Stomach (tissue), 9 donors: ENCODE results near the gene TOP2A. TPM values are rescaled to one million over a fixed set of nuclear protein-coding genes. Genes with fewer than 3 reads are reported as not detected.
"Not testable (repeated sequence)": the region's sequence is repeated elsewhere in the genome, so short reads cannot be mapped to it uniquely, and the experiment has no call there.

Source experiments
- DNase-seq, 2 donors: peaks; one replicate each; pipeline versions ENCODE4 v3.0.0 to v3.0.0-alpha.2; 2013 to 2019
- H3K27ac ChIP-seq, 5 donors: fragments of 200-600 bp in 4 of 5; sonication (generic) in 4 of 5; one replicate each; pipeline ENCODE4 v1.5.1; 2013 to 2019; ENCODE audit warnings: mild to moderate bottlenecking in 1 of 5, moderate library complexity in 1 of 5
- H3K27me3 ChIP-seq, 3 donors: fragments of 200-600 bp; sonication (generic); one replicate each; pipeline ENCODE4 v1.5.1; 2017 to 2019; ENCODE audit warnings: mixed run types in 1 of 3
- H3K36me3 ChIP-seq, 4 donors: fragments of 200-600 bp; sonication (generic); 1 replicate in 3 of 4; 2 replicates in 1 of 4; pipeline ENCODE4 v1.5.1; 2016 to 2019
- H3K4me1 ChIP-seq, 4 donors: fragments of 200-600 bp; sonication (generic); one replicate each; pipeline ENCODE4 v1.5.1; 2016 to 2019
- H3K4me3 ChIP-seq, 4 donors: fragments of 200-600 bp; sonication (generic) in 3 of 4; one replicate each; pipeline ENCODE4 v1.5.1; 2016 to 2019; ENCODE audit warnings: mild to moderate bottlenecking in 1 of 4
- H3K9me3 ChIP-seq, 4 donors: fragments of 200-600 bp; sonication (generic); one replicate each; pipeline ENCODE4 v1.5.1; 2016 to 2019
- CTCF ChIP-seq, 7 experiments: fragments of 450-650 bp in 4 of 7; fragments of 200-600 bp in 3 of 7; sonication (generic) in 3 of 7; IDR thresholded peaks; one replicate each; pipeline ENCODE4 v1.5.1; 2016 to 2019; ENCODE audit warnings: antibody characterized with exemption in 7 of 7, control low read depth in 2 of 7, mild to moderate bottlenecking in 1 of 7
- EP300 ChIP-seq: sonication (generic); formaldehyde crosslinking; IDR thresholded peaks from one replicate; pipeline ENCODE4 v1.6.1; 2017; ENCODE audit warnings: antibody characterized with exemption
- POLR2A ChIP-seq, 4 donors: fragments of 450-650 bp; IDR thresholded peaks; one replicate each; pipeline ENCODE4 v1.6.1; 2016; ENCODE audit warnings: antibody characterized with exemption in 4 of 4, control low read depth in 2 of 4, mild to moderate bottlenecking in 1 of 4, moderate library complexity in 1 of 4
- POLR2AphosphoS5 ChIP-seq, 3 donors: sonication (generic); formaldehyde crosslinking; IDR thresholded peaks; one replicate each; pipeline ENCODE4 v1.6.1; 2016; ENCODE audit warnings: antibody characterized with exemption in 3 of 3
- WGBS, 5 donors: extraction: QIAGEN DNeasy Blood & Tissue Kit in 3 of 5; methylation state at CpG; one replicate each; pipeline versions ENCODE4 v1.1.5 to v1.1.7; 2013 to 2018; 5-methylcytosine and 5-hydroxymethylcytosine counted together
- intact Hi-C: fragments of 100-400 bp; cut with DNase I; formaldehyde crosslinking; loops from one replicate; pipeline ENCODE4 v1.15.1; 2023; ENCODE audit warnings: low total_unique reads
- polyA plus RNA-seq, 3 donors: library from polyadenylated mRNA; stranded (reverse); fragments of 200-250 nt; gene quantifications; one replicate each; pipeline ENCODE4 v1.2.3, GENCODE V29; 2013
- total RNA-seq, 5 donors: library from RNA; depleted of rRNA; stranded (reverse); fragments of >200 nt; gene quantifications; one replicate each; pipeline versions ENCODE4 v1.1.0 to v1.2.3, GENCODE V29; 2014 to 2016
- donor health status: healthy with polysubstance abuse.
- donor health status: Bipolar disorder and iron deficiency.
- donor health status: healthy.

Gene TOP2A
- total and polyA plus RNA-seq, 8 donors = 1.2 to 129 (median 13.2) TPM

GRCh38 chr17:40373999-40374398 is 43.7 kb downstream of the TOP2A start:
- intact Hi-C loops = no loop called here
- no peak for TF ChIP-seq POLR2AphosphoS5 (IDR thresholded peaks at IDR 0.05)
- no peak for TF ChIP-seq EP300
- no peak for TF ChIP-seq CTCF (IDR thresholded peaks at IDR 0.05)
- TF ChIP-seq POLR2A (IDR thresholded peaks at IDR 0.05) = no peak
- DNase-seq = no peak
- Histone ChIP-seq H3K36me3 (no peaks in the 10 kb centered on the region), H3K27ac (no peak overlapping the region), H3K27me3 (peaks cover 0 to 5% (median 0%) of the 10 kb centered on the region in 3 donors), H3K4me1 (no peaks in the 10 kb centered on the region), H3K4me3 (no peak overlapping the region), H3K9me3 (peaks cover 0 to 5% (median 0%) of the 10 kb centered on the region in 4 donors)
- 58 to 80% (median 68%) methylated on average over 5 to 8 of the region's 8 CpGs for WGBS, 5 donors

- no peak for DNase-seq
- Histone ChIP-seq H3K36me3 (no peaks in the 10 kb centered on the region), H3K27me3 (peaks cover 0 to 5% (median 0%) of the 10 kb centered on the region in 3 donors), H3K4me1 (no peaks in the 10 kb centered on the region), H3K4me3 (no peak overlapping the region), H3K9me3 (peaks cover 0 to 5% (median 0%) of the 10 kb centered on the region in 4 donors), H3K27ac (no peak overlapping the region)
- TF ChIP-seq EP300 (no peak), CTCF (IDR thresholded peaks at IDR 0.05) (no peak), POLR2AphosphoS5 (IDR thresholded peaks at IDR 0.05) (no peak), POLR2A (IDR thresholded peaks at IDR 0.05) (no peak)
- 77 to 87% (median 84%) methylated on average over 4 of the region's 4 CpGs for WGBS, 5 donors
- intact Hi-C loops = no loop called here
Observed at GRCh38 chr17:40373324-40373723, 44.4 kb downstream of the TOP2A start.

GRCh38 chr17:40372644-40373043 is 45.1 kb downstream of the TOP2A start:
- 44 to 50% (median 46%) methylated on average over 4 of the region's 4 CpGs for WGBS, 5 donors
- not testable (repeated sequence) for H3K4me3 ChIP-seq

GRCh38 chr17:40372031-40372430 is 45.7 kb downstream of the TOP2A start:
- intact Hi-C loops = no loop called here
- 80 to 98% (median 93%) methylated on average over 2 of the region's 2 CpGs for WGBS, 5 donors
- no peak for DNase-seq
- no peak overlapping the region for H3K27ac ChIP-seq
- H3K4me1 ChIP-seq = no peaks in the 10 kb centered on the region
- no peak overlapping the region for H3K4me3 ChIP-seq
- no peaks in the 10 kb centered on the region for H3K36me3 ChIP-seq
- TF ChIP-seq EP300 = no peak
- TF ChIP-seq POLR2AphosphoS5 (IDR thresholded peaks at IDR 0.05) = no peak
- no peak for TF ChIP-seq POLR2A (IDR thresholded peaks at IDR 0.05)
- no peak for TF ChIP-seq CTCF (IDR thresholded peaks at IDR 0.05)
- H3K9me3 ChIP-seq = peaks cover 0 to 5% (median 0%) of the 10 kb centered on the region in 4 donors
- H3K27me3 ChIP-seq = peaks cover 0 to 5% (median 0%) of the 10 kb centered on the region in 3 donors

More at GRCh38 chr17:40372644-40373043, 45.1 kb downstream of the TOP2A start:
- H3K4me1 ChIP-seq, H3K27ac ChIP-seq, H3K36me3 ChIP-seq, H3K9me3 ChIP-seq, H3K27me3 ChIP-seq, intact Hi-C loops, DNase-seq: not testable (repeated sequence)

- Histone ChIP-seq H3K36me3 (no peaks in the 10 kb centered on the region), H3K4me1 (no peaks in the 10 kb centered on the region), H3K9me3 (peaks cover 0 to 5% (median 0%) of the 10 kb centered on the region in 4 donors), H3K4me3 (no peak overlapping the region), H3K27me3 (peaks cover 0 to 5% (median 0%) of the 10 kb centered on the region in 3 donors), H3K27ac (no peak overlapping the region)
- DNase-seq = peak in 1 of 2 donors; percentile 31
- 80 to 89% (median 85%) methylated on average over 16 of the region's 16 CpGs for WGBS, 5 donors
- intact Hi-C loops = no loop called here
- TF ChIP-seq POLR2A (IDR thresholded peaks at IDR 0.05) (no peak), CTCF (IDR thresholded peaks at IDR 0.05) (no peak), EP300 (no peak), POLR2AphosphoS5 (IDR thresholded peaks at IDR 0.05) (no peak)
Observed at GRCh38 chr17:40371261-40371929, 46.3 kb downstream of the TOP2A start.
